ENCODE measurements around the gene CADPS. TPM values are rescaled to one million over a fixed set of nuclear protein-coding genes. Genes with fewer than 3 reads are reported as not detected.

The CADPS gene
- polyA plus RNA-seq, 2 of the 4 experiments (the other 2 are of a cell fraction) = not detected

- H3K9me3 ChIP-seq = no peaks in the 10 kb centered on the region
- no peak for FAIRE-seq
- no peak overlapping the region for H3K27ac ChIP-seq
- TF ChIP-seq NPAS2 (CRISPR knock-in tag; IDR thresholded peaks at IDR 0.05; ENCODE audit: borderline replicate concordance) = no peak
- no peak for TF ChIP-seq ATOH8 (CRISPR knock-in tag; IDR thresholded peaks at IDR 0.05; ENCODE audit: low read depth)
- no peak for TF ChIP-seq GATA3 (IDR thresholded peaks at IDR 0.05; ENCODE audit: borderline replicate concordance)
- TF ChIP-seq RARB (CRISPR knock-in tag; IDR thresholded peaks at IDR 0.05) = no peak
- no peak for TF ChIP-seq FOSL2 (IDR thresholded peaks at IDR 0.05)
- no peak for TF ChIP-seq FOSL2 (CRISPR knock-in tag; IDR thresholded peaks at IDR 0.05)
- H3K4me3 ChIP-seq = no peak overlapping the region
- no peak overlapping the region for H3K4me2 ChIP-seq
- 17% methylated on average over 7 of the region's 7 CpGs for WGBS (ENCODE audit: missing lambda C conversion rate)
- DNase-seq (ENCODE audit: low read depth in 1 of 2, low spot score in 1 of 2) = no peak
- no peaks in the 10 kb centered on the region for H3K4me1 ChIP-seq
- ATAC-seq = no peak
- ChIA-PET CTCF (no interaction called here), POLR2A (interaction anchor here (0.7 kb wide), 1 partner anchor 116 kb away, joined by 3 read pairs; no protein-coding TSS in a partner anchor)
These were observed 340.9 kb downstream of the CADPS start for GRCh38 chr3:62534326-62534725.

- H3K4me2 ChIP-seq = no peak overlapping the region
- no peak overlapping the region for H3K4me3 ChIP-seq
- FAIRE-seq (no peak), ATAC-seq (no peak), DNase-seq (ENCODE audit: low read depth in 1 of 2, low spot score in 1 of 2) (no peak)
- no peaks in the 10 kb centered on the region for H3K9me3 ChIP-seq
- no peaks in the 10 kb centered on the region for H3K4me1 ChIP-seq
- no peak for TF ChIP-seq ZSCAN20 (CRISPR knock-in tag; IDR thresholded peaks at IDR 0.05)
- no peak for TF ChIP-seq EHF (CRISPR knock-in tag; IDR thresholded peaks at IDR 0.05)
- no peak for TF ChIP-seq PBX3 (IDR thresholded peaks at IDR 0.05)
- no peak for TF ChIP-seq HDAC2 (IDR thresholded peaks at IDR 0.05)
- no peak for TF ChIP-seq CHD2 (IDR thresholded peaks at IDR 0.05; ENCODE audit: low read length, partially characterized antibody)
- TF ChIP-seq CBX8 (IDR thresholded peaks at IDR 0.05) = no peak
- TF ChIP-seq ESRRA (IDR thresholded peaks at IDR 0.05; ENCODE audit: borderline replicate concordance, low read length) = no peak
- TF ChIP-seq CBX2 (IDR thresholded peaks at IDR 0.05; ENCODE audit: borderline replicate concordance, low read depth) = no peak
- TF ChIP-seq MYC (IDR thresholded peaks at IDR 0.05; ENCODE audit: borderline replicate concordance, low read length) = no peak
- TF ChIP-seq MAZ (IDR thresholded peaks at IDR 0.05; ENCODE audit: borderline replicate concordance, low read depth, low read length) = no peak
- no peak for TF ChIP-seq KDM1A (IDR thresholded peaks at IDR 0.05; ENCODE audit: low read depth)
- no peak for TF ChIP-seq JUNB (IDR thresholded peaks at IDR 0.05)
- TF ChIP-seq JUN (IDR thresholded peaks at IDR 0.05) = no peak
- no peak for TF ChIP-seq RCOR1 (IDR thresholded peaks at IDR 0.05; ENCODE audit: low read depth, low read length)
- no peak for TF ChIP-seq REST (IDR thresholded peaks at IDR 0.05)
- TF ChIP-seq HMGXB4 (CRISPR knock-in tag; IDR thresholded peaks at IDR 0.05; ENCODE audit: borderline replicate concordance) = no peak
- WGBS (ENCODE audit: missing lambda C conversion rate) = 35% methylated on average over 9 of the region's 9 CpGs
- H3K27ac ChIP-seq = no peak overlapping the region
- ChIA-PET POLR2A (no interaction called here), CTCF (interaction anchor here (1.1 kb wide), 1 partner anchor 13 kb away, joined by 3 read pairs; no protein-coding TSS in a partner anchor)
These were observed 342.4 kb downstream of the CADPS start for GRCh38 chr3:62532796-62533195.

Measured in A549 (cell line).